Daoy (cell line): ENCODE measurements around the gene KCNG4. TPM values are rescaled to one million over a fixed set of nuclear protein-coding genes. Genes with fewer than 3 reads are reported as not detected.

Experiments
- DNase-seq: peaks from one replicate; pipeline ENCODE4 v3.0.0-alpha.2; 2015; ENCODE audit warnings: low read depth
- total RNA-seq: library from RNA; depleted of rRNA; stranded (reverse); fragments of >200 nt; shearing (Covaris generic); gene quantifications from 2 replicates; pipeline ENCODE4 v1.2.3, GENCODE V29; 2014; rRNA removed

KCNG4 gene
- not detected in 2 replicates for total RNA-seq

- no peak for DNase-seq
These were observed at the start of gene KCNG4 for GRCh38 chr16:84239909-84240308. Gene KCNG4 (minus strand): TSS chr16:84240012. CDS start chr16:84237485, 2,527 bp downstream.

GRCh38 chr16:84288902-84289301 lies 49.1 kb upstream of the KCNG4 start:
- DNase-seq = no peak

GRCh38 chr16:84286578-84287240 lies 46.9 kb upstream of the KCNG4 start:
- DNase-seq = peak; percentile 17

GRCh38 chr16:84284154-84284722 lies 44.4 kb upstream of the KCNG4 start:
- no peak for DNase-seq

GRCh38 chr16:84283314-84284153 lies 43.7 kb upstream of the KCNG4 start:
- DNase-seq = no peak

- no peak for DNase-seq
These were observed 42.7 kb upstream of the KCNG4 start for GRCh38 chr16:84282533-84282932.

GRCh38 chr16:84281074-84281473 lies 41.3 kb upstream of the KCNG4 start:
- DNase-seq = peak; percentile 27

GRCh38 chr16:84279881-84280280 lies 40.1 kb upstream of the KCNG4 start:
- no peak for DNase-seq

GRCh38 chr16:84278968-84279367 lies 39.2 kb upstream of the KCNG4 start:
- no peak for DNase-seq

GRCh38 chr16:84278333-84278732 lies 38.5 kb upstream of the KCNG4 start:
- no peak for DNase-seq

GRCh38 chr16:84277244-84277823 lies 37.5 kb upstream of the KCNG4 start:
- peak; percentile 57 for DNase-seq

GRCh38 chr16:84275585-84276151 lies 35.9 kb upstream of the KCNG4 start:
- DNase-seq = no peak

- DNase-seq = no peak
These were observed 34.7 kb upstream of the KCNG4 start for GRCh38 chr16:84274515-84274914.

GRCh38 chr16:84272740-84273320 lies 33.0 kb upstream of the KCNG4 start:
- DNase-seq = no peak

GRCh38 chr16:84271866-84272265 lies 32.1 kb upstream of the KCNG4 start:
- DNase-seq = no peak

GRCh38 chr16:84271037-84271436 lies 31.2 kb upstream of the KCNG4 start:
- DNase-seq = no peak

- no peak for DNase-seq
These were observed 30.7 kb upstream of the KCNG4 start for GRCh38 chr16:84270531-84270930.

- no peak for DNase-seq
These were observed 30.3 kb upstream of the KCNG4 start for GRCh38 chr16:84270071-84270470.

- DNase-seq = no peak
These were observed 28.7 kb upstream of the KCNG4 start for GRCh38 chr16:84268291-84269040.

GRCh38 chr16:84267380-84267779 lies 27.6 kb upstream of the KCNG4 start:
- DNase-seq = no peak

GRCh38 chr16:84266451-84266850 lies 26.6 kb upstream of the KCNG4 start:
- DNase-seq = peak; percentile 78
